CMK (cell line): ENCODE data around the gene CHAC1.

Source experiments
- DNase-seq: peaks from one replicate; pipeline ENCODE4 v3.0.0-alpha.2; 2010; ENCODE audit warnings: low read depth

Gene CHAC1

GRCh38 chr15:40986820-40987219, 33.5 kb downstream of the CHAC1 start:
- DNase-seq, result no peak

GRCh38 chr15:40988156-40988555, 34.9 kb downstream of the CHAC1 start:
- DNase-seq, result no peak

- DNase-seq, result no peak
These were observed 36.8 kb downstream of the CHAC1 start for GRCh38 chr15:40990080-40990479.

- no peak for DNase-seq
These were observed 37.5 kb downstream of the CHAC1 start for GRCh38 chr15:40990789-40991188.

GRCh38 chr15:40991355-40991754, 38.1 kb downstream of the CHAC1 start:
- no peak for DNase-seq

GRCh38 chr15:40992241-40992741, 39.0 kb downstream of the CHAC1 start:
- DNase-seq, result no peak

GRCh38 chr15:40992825-40993224, 39.6 kb downstream of the CHAC1 start:
- no peak for DNase-seq

GRCh38 chr15:40995656-40996055, 42.4 kb downstream of the CHAC1 start:
- no peak for DNase-seq

- DNase-seq, result no peak
These were observed 45.9 kb downstream of the CHAC1 start for GRCh38 chr15:40999190-40999589.

- DNase-seq, result no peak
These were observed 48.4 kb downstream of the CHAC1 start for GRCh38 chr15:41001524-41002214.

GRCh38 chr15:41004490-41004889, 51.2 kb downstream of the CHAC1 start:
- DNase-seq, result no peak
